HCT116 (cell line): ENCODE results near the gene HOXB8. TPM values are rescaled to one million over a fixed set of nuclear protein-coding genes. Genes with fewer than 3 reads are reported as not detected.

Experiments
- ATAC-seq: fragments of 200-7000 bp; cut with Tn5 transposase; 2 replicates; pipeline ENCODE4 v1.9.1; 2020; ENCODE audit warnings: mild to moderate bottlenecking, moderate library complexity
- BruUV-seq: library from RNA; stranded (reverse); fragments of 400-500 nt; replicated peaks from 2 replicates; lab custom pipeline; 2021; lab: Mats Ljungman, UMichigan
- CTCF ChIA-PET: fragments of 300-600 bp; sonication (Branson Sonifier 250); formaldehyde crosslinking; loops from one replicate; lab custom pipeline; 2021; ENCODE audit warnings: antibody characterized with exemption; lab: Charles Lee
- POLR2A ChIA-PET: fragments of 300-600, 350-600 bp; sonication (Branson Sonifier 250); formaldehyde crosslinking; loops from one replicate; lab custom pipeline; 2021; ENCODE audit warnings: antibody characterized with exemption; lab: Charles Lee
- RAD21 ChIA-PET, 2 experiments: fragments of 300-600 bp; sonication (Branson Sonifier 250); formaldehyde crosslinking; loops; one replicate each; lab custom pipeline; 2023; ENCODE audit warnings: low total read pairs in 2 of 2; ENCODE audit not compliant: uncharacterized antibody in 2 of 2, unreplicated experiment in 2 of 2, low non-redundant PET in 1 of 2; lab: Charles Lee
- DNase-seq: peaks from one replicate; pipeline ENCODE4 v3.0.0-alpha.2; 2010; ENCODE audit warnings: low read depth, low spot score
- H2AFZ ChIP-seq: fragments of 200-600 bp; shearing (Covaris generic), sonication (generic); 2 replicates; pipeline ENCODE4 v1.6.1; 2017; ENCODE audit warnings: low read depth, mixed run types, mixed read lengths, antibody characterized with exemption, low read length; ENCODE audit not compliant: poor library complexity, severe bottlenecking
- H3K27ac ChIP-seq: 2 replicates; pipeline ENCODE4 v1.5.1; 2012; ENCODE audit warnings: low read depth, low read length
- H3K27me3 ChIP-seq: fragments of 200-600 bp; sonication (generic); 2 replicates; pipeline ENCODE4 v1.6.1; 2016; ENCODE audit warnings: mixed run types, low read length, mixed read lengths; ENCODE audit not compliant: insufficient read depth
- H3K36me3 ChIP-seq, 2 experiments: fragments of 200-500 bp in 1 of 2; fragments of 200-600 bp in 1 of 2; sonication (Bioruptor generic) in 1 of 2; sonication (generic) in 1 of 2; 2 replicates each; pipeline versions ENCODE4 v1.5.1 to v1.6.1; 2014 to 2016; ENCODE audit warnings: low read length in 2 of 2, inconsistent platforms in 1 of 2, mixed read lengths in 1 of 2, mixed run types in 1 of 2; ENCODE audit not compliant: insufficient read depth in 2 of 2, control insufficient read depth in 1 of 2
- H3K4me1 ChIP-seq, 2 experiments: fragments of 200-600 bp in 1 of 2; sonication (generic) in 1 of 2; 2 replicates each; pipeline versions ENCODE4 v1.5.1 to v1.6.1; 2012 to 2017; ENCODE audit warnings: low read length in 2 of 2, inconsistent platforms in 1 of 2, mild to moderate bottlenecking in 1 of 2, mixed read lengths in 1 of 2, mixed run types in 1 of 2, moderate library complexity in 1 of 2; ENCODE audit not compliant: insufficient read depth in 2 of 2, control insufficient read depth in 1 of 2
- H3K4me2 ChIP-seq: fragments of 200-600 bp; sonication (generic); 2 replicates; pipeline ENCODE4 v1.6.1; 2017; ENCODE audit warnings: mixed run types, low read length, mixed read lengths
- H3K4me3 ChIP-seq, 2 experiments: fragments of 200-600 bp in 1 of 2; sonication (generic) in 1 of 2; replicated peaks in 1 of 2; 2 replicates each; pipeline ENCODE4 v1.5.1; 2011 to 2016; ENCODE audit warnings: low read length in 2 of 2, control low read depth in 1 of 2, low read depth in 1 of 2, mild to moderate bottlenecking in 1 of 2, mixed read lengths in 1 of 2, mixed run types in 1 of 2
- H3K79me2 ChIP-seq: fragments of 200-600 bp; sonication (generic); 2 replicates; pipeline ENCODE4 v1.6.1; 2017; ENCODE audit warnings: mild to moderate bottlenecking, mixed run types, low read length, moderate library complexity, mixed read lengths; ENCODE audit not compliant: insufficient read depth
- H3K9ac ChIP-seq: fragments of 200-600 bp; sonication (generic); 2 replicates; pipeline ENCODE4 v1.6.1; 2016; ENCODE audit warnings: low read length, mixed read lengths
- H3K9me2 ChIP-seq: fragments of 200-600 bp; sonication (generic), shearing (Covaris generic); 2 replicates; pipeline ENCODE4 v1.6.1; 2017; ENCODE audit warnings: mixed run types, mild to moderate bottlenecking, moderate library complexity; ENCODE audit not compliant: insufficient read depth
- H3K9me3 ChIP-seq, 2 experiments: fragments of 200-500 bp in 1 of 2; fragments of 200-600 bp in 1 of 2; sonication (Bioruptor generic) in 1 of 2; sonication (generic) in 1 of 2; 2 replicates each; pipeline ENCODE4 v1.6.1; 2014 to 2017; ENCODE audit warnings: low read length in 2 of 2, mixed read lengths in 2 of 2, inconsistent platforms in 1 of 2, low read depth in 1 of 2, mild to moderate bottlenecking in 1 of 2, mixed run types in 1 of 2, moderate library complexity in 1 of 2; ENCODE audit not compliant: control insufficient read depth in 1 of 2, insufficient read depth in 1 of 2
- H4K20me1 ChIP-seq: fragments of 200-600 bp; sonication (generic), shearing (Covaris generic); 2 replicates; pipeline ENCODE4 v1.6.1; 2017; ENCODE audit warnings: mixed run types, mild to moderate bottlenecking, moderate library complexity; ENCODE audit not compliant: insufficient read depth
- CBX3 ChIP-seq: IDR thresholded peaks from 2 replicates; pipeline ENCODE4 v1.6.1; 2012; ENCODE audit warnings: low read depth
- EGR1 ChIP-seq: IDR thresholded peaks from 2 replicates; pipeline ENCODE4 v1.6.1; 2012; ENCODE audit warnings: low read depth
- EZH2 ChIP-seq: fragments of 200-600 bp; sonication (generic); IDR thresholded peaks from 2 replicates; pipeline ENCODE4 v1.6.1; 2017; ENCODE audit warnings: antibody characterized with exemption, mixed run types
- EZH2phosphoT487 ChIP-seq: fragments of 200-600 bp; IDR thresholded peaks from 2 replicates; pipeline ENCODE4 v1.6.1; 2018; ENCODE audit warnings: antibody characterized with exemption, borderline replicate concordance
- JUND ChIP-seq: IDR thresholded peaks from 2 replicates; pipeline ENCODE4 v1.6.1; 2012
- MAX ChIP-seq: IDR thresholded peaks from 2 replicates; pipeline ENCODE4 v1.6.1; 2012
- POLR2A ChIP-seq: IDR thresholded peaks from 2 replicates; pipeline ENCODE4 v1.7.0; 2011; ENCODE audit warnings: borderline replicate concordance; ENCODE audit not compliant: insufficient read depth, insufficient read length; ENCODE audit errors: extremely low read depth
- POLR2AphosphoS5 ChIP-seq: IDR thresholded peaks from 2 replicates; pipeline ENCODE4 v1.6.1; 2011; ENCODE audit warnings: mild to moderate bottlenecking, low read depth, low read length, moderate library complexity
- SIN3A ChIP-seq: IDR thresholded peaks from 2 replicates; pipeline ENCODE4 v1.6.1; 2012; ENCODE audit warnings: low read depth
- SP1 ChIP-seq: IDR thresholded peaks from 2 replicates; pipeline ENCODE4 v1.6.1; 2012; ENCODE audit warnings: low read depth
- TCF7L2 ChIP-seq: IDR thresholded peaks from 2 replicates; pipeline ENCODE4 v1.7.0; 2011; ENCODE audit warnings: borderline replicate concordance, inconsistent platforms; ENCODE audit not compliant: insufficient read depth, insufficient read length; ENCODE audit errors: extremely low read depth
- YY1 ChIP-seq: IDR thresholded peaks from 2 replicates; pipeline ENCODE4 v1.6.1; 2011; ENCODE audit warnings: low read length, low read depth, moderate library complexity, mild to moderate bottlenecking; ENCODE audit not compliant: insufficient replicate concordance; ENCODE audit errors: extremely low read depth
- ZFX ChIP-seq: fragments of 450-650 bp; IDR thresholded peaks from 2 replicates; pipeline ENCODE4 v1.6.1; 2017
- ZNF274 ChIP-seq: fragments of 200-500 bp; sonication (Bioruptor generic); IDR thresholded peaks from 2 replicates; pipeline ENCODE4 v1.6.1; 2014; ENCODE audit warnings: mild to moderate bottlenecking, low read depth, low read length, inconsistent platforms
- intact Hi-C: fragments of 100-400 bp; cut with micrococcal nuclease; formaldehyde crosslinking; loops from 2 replicates; pipeline ENCODE4 v1.10.0; 2022
- total RNA-seq: library from RNA; stranded (reverse); gene quantifications from one replicate; pipeline ENCODE4 v1.2.1, GENCODE V29; 2021; ENCODE audit not compliant: unreplicated experiment

HOXB8 gene
- total RNA-seq, 1 experiment from 2014 or later: 44.7 TPM

- Histone ChIP-seq H3K9me2 (no peaks in the 10 kb centered on the region), H3K27ac (peak overlapping the region; percentile 99), H3K4me3 (peak overlapping the region; percentile 96), H3K79me2 (peaks cover 56% of the 10 kb centered on the region), H3K9ac (peak overlapping the region; percentile 94), H4K20me1 (no peaks in the 10 kb centered on the region), H3K27me3 (no peaks in the 10 kb centered on the region), H2AFZ (peak overlapping the region; percentile 52), H3K9me3 (no peaks in the 10 kb centered on the region), H3K4me1 (peaks cover 9 to 29% of the 10 kb centered on the region in 2 experiments; a peak in 3 of 4 replicates), H3K4me2 (peak overlapping the region; percentile 90), H3K36me3 (peaks cover 0 to 15% of the 10 kb centered on the region in 2 experiments; a peak in 1 of 4 replicates)
- no TSS peak for BruUV-seq
- CTCF ChIA-PET: interaction anchor here (0.8 to 0.9 kb wide), 2 partner anchors 10 to 238 kb away, joined by 3 to 4 read pairs; no protein-coding TSS in a partner anchor
- DNase-seq (peak; percentile 53), ATAC-seq (peak; percentile 84)
- TF ChIP-seq SP1 (0 out of 2 replicates have a peak, but pooled peaks have one; percentile 43), ZFX (peak; percentile 96), EGR1 (peak; percentile 76), EZH2phosphoT487 (no peak), TCF7L2 (peak; percentile 31), JUND (no peak), SIN3A (peak; percentile 87), ZNF274 (no peak), MAX (peak; percentile 81), EZH2 (no peak), POLR2AphosphoS5 (peak; percentile 64; the same call in 1 of the 2 replicates), YY1 (peak; percentile 65), CBX3 (peak; percentile 54; the same call in 1 of the 2 replicates), POLR2A (no peak)
- RAD21 ChIA-PET: no interaction called here
- POLR2A ChIA-PET: no interaction called here
- intact Hi-C loops: no loop called here
These were observed 31.4 kb upstream of the HOXB8 start for GRCh38 chr17:48646183-48647102.
